Liver (tissue), 9 donors: ENCODE data around the gene MYO10. TPM values are rescaled to one million over a fixed set of nuclear protein-coding genes. Genes with fewer than 3 reads are reported as not detected.

Experiments used
- DNase-seq: peaks from one replicate; pipeline ENCODE4 v3.0.0-alpha.2; 2017; ENCODE audit warnings: low spot score
- H3K27ac ChIP-seq, 2 donors: one replicate each; pipeline ENCODE4 v1.7.0; 2013; ENCODE audit warnings: inconsistent platforms in 2 of 2, low read length in 2 of 2, control low read depth in 1 of 2, low read depth in 1 of 2, mild to moderate bottlenecking in 1 of 2
- H3K27me3 ChIP-seq, 4 donors: one replicate each; pipeline versions ENCODE4 v1.6.1 to v1.7.0; 2013; ENCODE audit warnings: low read length in 3 of 4, inconsistent platforms in 1 of 4, mild to moderate bottlenecking in 1 of 4, moderate library complexity in 1 of 4; ENCODE audit not compliant: control insufficient read depth in 4 of 4, insufficient read depth in 4 of 4
- H3K36me3 ChIP-seq, 4 donors: one replicate each; pipeline versions ENCODE4 v1.6.1 to v1.7.0; 2013; ENCODE audit warnings: low read length in 3 of 4, mild to moderate bottlenecking in 3 of 4, low read depth in 1 of 4, moderate library complexity in 1 of 4; ENCODE audit not compliant: control insufficient read depth in 4 of 4, insufficient read depth in 3 of 4
- H3K4me1 ChIP-seq, 4 donors: one replicate each; pipeline versions ENCODE4 v1.6.1 to v1.7.0; 2013; ENCODE audit warnings: low read length in 3 of 4, mild to moderate bottlenecking in 3 of 4, moderate library complexity in 1 of 4; ENCODE audit not compliant: control insufficient read depth in 4 of 4, insufficient read depth in 4 of 4
- H3K4me3 ChIP-seq, 3 donors: one replicate each; pipeline versions ENCODE4 v1.6.1 to v1.7.0; 2013; ENCODE audit warnings: low read length in 3 of 3, control low read depth in 1 of 3, low read depth in 1 of 3, mild to moderate bottlenecking in 1 of 3
- H3K9ac ChIP-seq, 2 donors: one replicate each; pipeline ENCODE4 v1.7.0; 2013; ENCODE audit warnings: low read length in 2 of 2, mild to moderate bottlenecking in 2 of 2, moderate library complexity in 2 of 2, control low read depth in 1 of 2, low read depth in 1 of 2
- H3K9me3 ChIP-seq, 4 donors: one replicate each; pipeline versions ENCODE4 v1.6.1 to v1.7.0; 2013; ENCODE audit warnings: low read length in 3 of 4; ENCODE audit not compliant: control insufficient read depth in 4 of 4
- ATF3 ChIP-seq: IDR thresholded peaks from 2 replicates; pipeline ENCODE4 v1.6.1; 2016; ENCODE audit warnings: antibody characterized with exemption
- CTCF ChIP-seq: fragments of 150-350 bp; IDR thresholded peaks from 2 replicates; pipeline ENCODE4 v1.5.1; 2017; ENCODE audit warnings: improper control_type of control experiment, low read depth, low read length; ENCODE audit not compliant: missing input control
- EGR1 ChIP-seq, 2 donors: IDR thresholded peaks; 2 replicates each; pipeline ENCODE4 v1.6.1; 2016 to 2018; ENCODE audit warnings: antibody characterized with exemption in 2 of 2, low read depth in 2 of 2
- GABPA ChIP-seq, 2 donors: IDR thresholded peaks in 1 of 2; conservative IDR thresholded peaks in 1 of 2; 2 replicates each; pipeline ENCODE4 v1.6.1; 2016; ENCODE audit warnings: antibody characterized with exemption in 2 of 2, mild to moderate bottlenecking in 1 of 2, moderate library complexity in 1 of 2
- HNF4A ChIP-seq, 2 donors: conservative IDR thresholded peaks; 2 replicates each; pipeline ENCODE4 v1.6.1; 2016; ENCODE audit warnings: antibody characterized with exemption in 2 of 2, mild to moderate bottlenecking in 2 of 2
- HNF4G ChIP-seq: IDR thresholded peaks from 2 replicates; pipeline ENCODE4 v1.6.1; 2016; ENCODE audit warnings: antibody characterized with exemption
- JUND ChIP-seq, 2 donors: IDR thresholded peaks; 2 replicates each; pipeline ENCODE4 v1.6.1; 2016; ENCODE audit warnings: antibody characterized with exemption in 2 of 2
- MAX ChIP-seq: IDR thresholded peaks from 2 replicates; pipeline ENCODE4 v1.6.1; 2016; ENCODE audit warnings: antibody characterized with exemption
- NR2F2 ChIP-seq: IDR thresholded peaks from 2 replicates; pipeline ENCODE4 v1.6.1; 2016; ENCODE audit warnings: antibody characterized with exemption
- RAD21 ChIP-seq, 2 donors: IDR thresholded peaks; 2 replicates each; pipeline ENCODE4 v1.6.1; 2016; ENCODE audit warnings: antibody characterized with exemption in 2 of 2, mild to moderate bottlenecking in 2 of 2
- REST ChIP-seq: IDR thresholded peaks from 2 replicates; pipeline ENCODE4 v1.6.1; 2016; ENCODE audit warnings: antibody characterized with exemption, mild to moderate bottlenecking
- RXRA ChIP-seq, 2 donors: IDR thresholded peaks; 2 replicates each; pipeline ENCODE4 v1.6.1; 2017 to 2018; ENCODE audit warnings: antibody characterized with exemption in 2 of 2, mild to moderate bottlenecking in 1 of 2
- TAF1 ChIP-seq: conservative IDR thresholded peaks from 2 replicates; pipeline ENCODE4 v1.6.1; 2016; ENCODE audit warnings: antibody characterized with exemption, mild to moderate bottlenecking
- YY1 ChIP-seq: IDR thresholded peaks from 2 replicates; pipeline ENCODE4 v1.6.1; 2016; ENCODE audit warnings: antibody characterized with exemption, mild to moderate bottlenecking
- ZBTB33 ChIP-seq: IDR thresholded peaks from 2 replicates; pipeline ENCODE4 v1.6.1; 2016; ENCODE audit warnings: antibody characterized with exemption
- WGBS: extraction: QIAGEN DNeasy Blood & Tissue Kit; methylation state at CpG from one replicate; pipeline ENCODE4 v1.1.7; 2013; 5-methylcytosine and 5-hydroxymethylcytosine counted together
- polyA plus RNA-seq, 2 donors: library from polyadenylated mRNA; stranded (reverse) in 1 of 2; unstranded in 1 of 2; fragments of 200-250 nt in 1 of 2; fragments of >200 nt in 1 of 2; fragmentation: Nextera tagmentation in 1 of 2; extraction: Ambion mirVana in 1 of 2; gene quantifications; one replicate each; pipeline versions ENCODE4 v1.2.1 to v1.2.3, GENCODE V29; 2013 to 2015
- total RNA-seq, 2 donors: library from RNA; depleted of rRNA; stranded (reverse); fragments of >200 nt; gene quantifications; one replicate each; pipeline ENCODE4 v1.2.3, GENCODE V29; 2014
- donor health status: healthy.
- donor health status: healthy.
- donor health status: healthy.
- donor health status: healthy.
- donor health status: healthy.

Gene MYO10
- total and polyA plus RNA-seq, 4 donors, result 4.3 to 15.3 (median 7.1) TPM

GRCh38 chr5:16924206-16924605 lies 11.9 kb downstream of the MYO10 start (continued):
- TF ChIP-seq REST (no peak), EGR1 (IDR thresholded peaks at IDR 0.05; ENCODE audit: low read depth in 2 of 2) (no peak), JUND (IDR thresholded peaks at IDR 0.05) (no peak), ATF3 (no peak)

GRCh38 chr5:16922430-16922829 lies 13.7 kb downstream of the MYO10 start:
- no peaks in the 10 kb centered on the region for H3K36me3 ChIP-seq
- H3K4me1 ChIP-seq, result no peaks in the 10 kb centered on the region
- H3K4me3 ChIP-seq, result no peak overlapping the region
- no peak for DNase-seq
- H3K27me3 ChIP-seq, result no peaks in the 10 kb centered on the region
- H3K9ac ChIP-seq, result no peak overlapping the region
- H3K9me3 ChIP-seq, result no peaks in the 10 kb centered on the region
- H3K27ac ChIP-seq, result no peak overlapping the region
- TF ChIP-seq GABPA (IDR thresholded peaks at IDR 0.05 in 1 of 2, conservative IDR thresholded peaks at IDR 0.05 in 1 of 2) (no peak), RAD21 (IDR thresholded peaks at IDR 0.05) (no peak), ZBTB33 (no peak), TAF1 (no peak), HNF4G (no peak), REST (no peak), YY1 (no peak), CTCF (no peak), RXRA (IDR thresholded peaks at IDR 0.05) (no peak), NR2F2 (no peak), MAX (no peak), EGR1 (IDR thresholded peaks at IDR 0.05; ENCODE audit: low read depth in 2 of 2) (no peak), HNF4A (conservative IDR thresholded peaks at IDR 0.05) (no peak)
- 72% methylated on average over 3 of the region's 3 CpGs for whole genome bisulfite sequencing
